ENCODE measurements around the gene CGB7.
A peak's percentile ranks its signal among the peaks of the same experiment; 100 is the strongest.

Gene CGB7

DNA sequence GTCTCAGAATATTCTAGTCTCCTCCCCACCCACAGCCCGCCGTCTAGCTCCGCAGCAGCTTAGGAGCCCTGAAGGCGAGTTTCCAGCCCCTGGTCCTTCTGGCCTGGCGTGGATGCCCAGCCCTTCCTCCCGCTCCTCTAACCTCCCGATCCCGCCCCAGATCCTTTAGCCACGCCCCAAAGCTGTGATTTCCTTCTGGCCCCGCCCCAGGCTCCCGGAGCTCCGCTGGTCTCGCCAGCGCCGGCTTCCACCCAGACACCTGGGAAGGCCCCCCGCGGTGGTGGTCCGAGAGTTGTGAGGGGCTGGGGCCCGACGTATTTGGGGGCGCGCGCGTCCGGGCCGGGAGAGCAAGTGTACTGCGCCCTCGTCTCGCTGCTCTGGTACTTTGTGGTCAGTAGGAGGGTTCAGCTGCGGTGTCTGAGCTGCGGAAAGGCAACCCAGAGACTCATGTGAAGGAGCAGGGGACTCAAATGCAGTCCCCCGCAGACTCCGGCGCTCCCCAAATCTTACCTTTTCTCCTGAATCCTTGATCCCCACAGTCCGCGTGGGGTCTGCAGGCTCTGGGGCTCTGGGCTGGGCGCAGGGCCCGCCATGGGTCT lies at the start of gene CGB7:
TSS of gene CGB7 (minus strand) at position 114 of the 599 bp plus-strand sequence. CDS start 2,374 bp downstream, outside the sequence.
- Mint-ChIP-seq H3K4me3 (peak within 1 kb of the TSS; percentile 74), H3K27ac (no peak within 1 kb of the TSS), H3K27me3 (peaks cover 41% of the 10 kb centered on the region), H3K4me1 (ENCODE audit: low read depth) (peaks cover 20% of the 10 kb centered on the region), H3K9me3 (no peaks in the 10 kb centered on the region), H3K36me3 (ENCODE audit: low read depth) (no peaks in the 10 kb centered on the region)

DNA sequence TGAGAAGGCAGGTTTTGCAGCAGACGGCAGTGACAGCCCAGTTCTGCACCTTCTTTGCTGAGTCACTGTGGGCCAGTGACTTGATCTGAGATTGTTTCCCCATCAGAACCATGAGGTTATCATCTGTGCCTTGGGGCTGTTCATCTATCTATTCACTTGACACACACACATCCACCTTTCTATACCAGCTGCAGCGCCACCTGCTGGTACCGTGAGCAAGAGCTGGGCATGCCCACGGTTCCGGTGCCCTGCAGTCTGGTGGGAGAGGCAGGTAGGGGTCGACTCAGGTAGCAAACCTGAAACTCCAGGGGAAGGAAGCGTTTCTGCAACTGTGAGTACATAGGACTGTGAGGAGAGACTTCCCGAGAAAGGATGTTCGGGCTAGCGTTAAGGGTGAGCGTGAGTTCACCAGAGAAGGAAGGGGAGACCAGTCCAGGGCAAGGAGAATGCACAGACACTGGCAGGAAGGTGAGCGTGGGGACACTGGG lies 49.1 kb upstream of the CGB7 start:
- peaks cover 40% of the 10 kb centered on the region for H3K36me3 Mint-ChIP-seq (ENCODE audit: low read depth)
- H3K4me3 Mint-ChIP-seq, result no peak overlapping the region
- H3K27me3 Mint-ChIP-seq, result no peaks in the 10 kb centered on the region
- peak overlapping the region; percentile 38 for H3K27ac Mint-ChIP-seq
- no peaks in the 10 kb centered on the region for H3K4me1 Mint-ChIP-seq (ENCODE audit: low read depth)
- no peaks in the 10 kb centered on the region for H3K9me3 Mint-ChIP-seq

GRCh38 chr19:49104229-49104864 lies 46.8 kb upstream of the CGB7 start:
- Mint-ChIP-seq H3K36me3 (ENCODE audit: low read depth) (peaks cover 53% of the 10 kb centered on the region), H3K4me1 (ENCODE audit: low read depth) (no peaks in the 10 kb centered on the region)

GRCh38 chr19:49103331-49104085 lies 46.0 kb upstream of the CGB7 start:
- Mint-ChIP-seq H3K27ac (no peak overlapping the region), H3K27me3 (no peaks in the 10 kb centered on the region), H3K4me1 (ENCODE audit: low read depth) (no peaks in the 10 kb centered on the region), H3K4me3 (no peak overlapping the region), H3K9me3 (no peaks in the 10 kb centered on the region), H3K36me3 (ENCODE audit: low read depth) (peaks cover 53% of the 10 kb centered on the region)

More at GRCh38 chr19:49104229-49104864, 46.8 kb upstream of the CGB7 start:
- no peaks in the 10 kb centered on the region for H3K9me3 Mint-ChIP-seq
- H3K4me3 Mint-ChIP-seq, result no peak overlapping the region
- H3K27ac Mint-ChIP-seq, result no peak overlapping the region
- H3K27me3 Mint-ChIP-seq, result no peaks in the 10 kb centered on the region

DNA sequence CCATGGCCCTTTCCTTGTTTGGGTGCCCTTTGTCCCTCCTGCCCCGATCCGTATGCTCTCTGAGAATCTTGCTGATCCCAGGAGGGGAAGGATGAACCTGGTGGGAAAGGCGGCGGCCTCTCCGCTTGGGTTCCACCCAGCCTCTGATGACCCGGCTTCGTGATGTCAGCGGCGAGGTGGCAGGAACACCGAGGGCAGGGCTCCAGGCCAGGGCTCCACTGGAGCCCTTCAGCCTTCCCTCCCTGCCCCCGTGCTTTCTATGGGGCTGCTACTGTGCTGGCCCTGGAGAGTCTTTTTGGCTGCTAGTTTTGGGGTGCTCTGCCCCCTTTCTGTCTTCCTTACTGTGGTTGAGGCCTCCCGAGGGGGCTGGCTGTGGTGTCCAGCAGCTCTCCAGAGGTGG lies 44.8 kb upstream of the CGB7 start:
- peaks cover 59% of the 10 kb centered on the region for H3K36me3 Mint-ChIP-seq (ENCODE audit: low read depth)
- H3K27ac Mint-ChIP-seq, result no peak overlapping the region
- H3K9me3 Mint-ChIP-seq, result no peaks in the 10 kb centered on the region
- no peaks in the 10 kb centered on the region for H3K27me3 Mint-ChIP-seq
- no peaks in the 10 kb centered on the region for H3K4me1 Mint-ChIP-seq (ENCODE audit: low read depth)
- no peak overlapping the region for H3K4me3 Mint-ChIP-seq

DNA sequence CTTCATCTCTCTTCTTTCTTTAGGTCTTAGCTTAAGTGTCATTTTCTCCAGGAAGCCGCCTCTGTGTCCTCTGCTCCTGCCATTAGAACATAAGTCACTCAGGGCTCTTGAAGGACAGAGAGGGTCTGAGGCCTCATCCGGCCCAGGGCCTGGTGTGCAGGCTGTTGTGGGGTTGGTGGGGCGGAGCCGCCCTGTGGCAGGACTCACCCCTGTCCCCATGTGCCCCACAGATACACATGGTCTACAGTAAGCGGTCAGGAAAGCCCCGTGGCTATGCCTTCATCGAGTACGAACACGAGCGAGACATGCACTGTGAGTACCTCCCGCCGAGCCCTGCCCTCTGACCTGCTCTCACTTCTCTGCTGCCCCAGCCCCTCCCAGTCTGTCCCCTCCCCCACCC lies 43.6 kb upstream of the CGB7 start:
- Mint-ChIP-seq H3K4me1 (ENCODE audit: low read depth) (no peaks in the 10 kb centered on the region), H3K27ac (peak overlapping the region; percentile 5), H3K27me3 (no peaks in the 10 kb centered on the region), H3K9me3 (no peaks in the 10 kb centered on the region), H3K36me3 (ENCODE audit: low read depth) (peaks cover 51% of the 10 kb centered on the region), H3K4me3 (no peak overlapping the region)

DNA sequence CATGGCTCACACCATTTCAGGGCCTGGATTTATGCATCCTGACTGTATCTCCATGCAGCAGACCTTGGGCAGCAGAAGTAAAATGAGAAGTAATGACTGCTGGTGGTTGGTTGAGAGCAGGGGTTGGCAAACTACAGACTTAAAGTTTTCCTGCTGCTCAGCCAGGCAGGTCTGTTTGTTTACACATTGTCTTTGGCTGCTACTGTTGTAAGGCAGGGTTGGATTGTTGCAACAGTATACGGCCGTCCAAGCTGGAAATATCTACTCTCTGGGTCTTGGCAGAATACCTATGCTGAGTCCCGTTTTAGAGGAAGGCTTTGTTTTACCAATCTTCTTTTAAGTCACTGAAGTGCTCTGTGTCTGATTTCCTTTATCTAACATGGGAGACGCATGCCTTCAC lies 41.2 kb upstream of the CGB7 start:
- no peaks in the 10 kb centered on the region for H3K4me1 Mint-ChIP-seq (ENCODE audit: low read depth)
- H3K4me3 Mint-ChIP-seq, result no peak overlapping the region
- H3K9me3 Mint-ChIP-seq, result no peaks in the 10 kb centered on the region
- peaks cover 62% of the 10 kb centered on the region for H3K36me3 Mint-ChIP-seq (ENCODE audit: low read depth)
- H3K27ac Mint-ChIP-seq, result no peak overlapping the region
- no peaks in the 10 kb centered on the region for H3K27me3 Mint-ChIP-seq

GRCh38 chr19:49097453-49098288 lies 40.1 kb upstream of the CGB7 start:
- peaks cover 66% of the 10 kb centered on the region for H3K36me3 Mint-ChIP-seq (ENCODE audit: low read depth)
- H3K4me3 Mint-ChIP-seq, result no peak overlapping the region
- no peak overlapping the region for H3K27ac Mint-ChIP-seq

GRCh38 chr19:49094505-49095482 lies 37.2 kb upstream of the CGB7 start:
- Mint-ChIP-seq H3K36me3 (ENCODE audit: low read depth) (peaks cover 71% of the 10 kb centered on the region), H3K9me3 (no peaks in the 10 kb centered on the region), H3K27ac (peak overlapping the region; percentile 21), H3K27me3 (no peaks in the 10 kb centered on the region), H3K4me1 (ENCODE audit: low read depth) (peaks cover 20% of the 10 kb centered on the region), H3K4me3 (no peak overlapping the region)

More at GRCh38 chr19:49097453-49098288, 40.1 kb upstream of the CGB7 start:
- H3K27me3 Mint-ChIP-seq, result no peaks in the 10 kb centered on the region
- H3K4me1 Mint-ChIP-seq (ENCODE audit: low read depth), result no peaks in the 10 kb centered on the region
- no peaks in the 10 kb centered on the region for H3K9me3 Mint-ChIP-seq

GRCh38 chr19:49092686-49093085 lies 35.1 kb upstream of the CGB7 start:
- no peak overlapping the region for H3K4me3 Mint-ChIP-seq
- peaks cover 32% of the 10 kb centered on the region for H3K4me1 Mint-ChIP-seq (ENCODE audit: low read depth)
- no peak overlapping the region for H3K27ac Mint-ChIP-seq
- H3K27me3 Mint-ChIP-seq, result no peaks in the 10 kb centered on the region
- H3K9me3 Mint-ChIP-seq, result no peaks in the 10 kb centered on the region
- H3K36me3 Mint-ChIP-seq (ENCODE audit: low read depth), result peaks cover 65% of the 10 kb centered on the region

- peak overlapping the region; percentile 59 for H3K27ac Mint-ChIP-seq
- no peaks in the 10 kb centered on the region for H3K9me3 Mint-ChIP-seq
- H3K27me3 Mint-ChIP-seq, result no peaks in the 10 kb centered on the region
- H3K4me3 Mint-ChIP-seq, result no peak overlapping the region
- H3K4me1 Mint-ChIP-seq (ENCODE audit: low read depth), result peaks cover 44% of the 10 kb centered on the region
- H3K36me3 Mint-ChIP-seq (ENCODE audit: low read depth), result peaks cover 66% of the 10 kb centered on the region
These were observed 34.0 kb upstream of the CGB7 start for GRCh38 chr19:49091391-49092038.

DNA sequence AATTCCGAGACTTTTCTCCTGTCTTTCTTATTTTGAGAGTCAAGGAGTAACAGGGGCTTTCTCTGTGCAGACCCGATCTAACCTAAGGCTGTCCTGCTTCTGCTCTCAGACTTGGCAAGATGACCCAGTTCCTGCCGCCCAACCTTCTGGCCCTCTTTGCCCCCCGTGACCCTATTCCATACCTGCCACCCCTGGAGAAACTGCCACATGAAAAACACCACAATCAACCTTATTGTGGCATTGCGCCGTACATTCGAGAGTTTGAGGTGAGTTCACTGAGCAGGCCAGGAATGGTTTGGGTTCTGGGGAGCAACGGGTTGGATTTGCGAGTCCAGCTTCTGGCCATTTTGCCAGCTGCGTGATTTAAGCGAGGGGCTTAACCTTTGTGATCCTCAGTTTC lies 28.7 kb upstream of the CGB7 start:
- Mint-ChIP-seq H3K4me3 (peak overlapping the region; percentile 95), H3K9me3 (no peaks in the 10 kb centered on the region), H3K27me3 (no peaks in the 10 kb centered on the region), H3K27ac (peak overlapping the region; percentile 94), H3K36me3 (ENCODE audit: low read depth) (peaks cover 44% of the 10 kb centered on the region), H3K4me1 (ENCODE audit: low read depth) (peaks cover 53% of the 10 kb centered on the region)

- Mint-ChIP-seq H3K4me3 (peak overlapping the region; percentile 95), H3K9me3 (no peaks in the 10 kb centered on the region), H3K4me1 (ENCODE audit: low read depth) (peaks cover 50% of the 10 kb centered on the region), H3K36me3 (ENCODE audit: low read depth) (peaks cover 41% of the 10 kb centered on the region), H3K27ac (peak overlapping the region; percentile 94), H3K27me3 (no peaks in the 10 kb centered on the region)
These were observed 28.3 kb upstream of the CGB7 start for GRCh38 chr19:49085868-49086232.

Data from stimulated activated naive CD8-positive, alpha-beta T cell treated with anti-CD3 and anti-CD28 coated beads, Interleukin-15, Interleukin-2, amounts not matched to agents 100 ng/mL and 50 ng/mL, for 24 hours (primary cell).